Non-pigmented ciliary epithelial cell (primary cell): ENCODE results near the gene MCC.

Experiments used
- DNase-seq: peaks from one replicate; pipeline ENCODE4 v3.0.0-alpha.2; 2010; ENCODE audit warnings: low read depth

MCC gene

GRCh38 chr5:113199122-113199905 lies 288.9 kb downstream of the MCC start:
- no peak for DNase-seq

- DNase-seq = no peak
Observed at GRCh38 chr5:113197456-113198200, 290.6 kb downstream of the MCC start.

DNA sequence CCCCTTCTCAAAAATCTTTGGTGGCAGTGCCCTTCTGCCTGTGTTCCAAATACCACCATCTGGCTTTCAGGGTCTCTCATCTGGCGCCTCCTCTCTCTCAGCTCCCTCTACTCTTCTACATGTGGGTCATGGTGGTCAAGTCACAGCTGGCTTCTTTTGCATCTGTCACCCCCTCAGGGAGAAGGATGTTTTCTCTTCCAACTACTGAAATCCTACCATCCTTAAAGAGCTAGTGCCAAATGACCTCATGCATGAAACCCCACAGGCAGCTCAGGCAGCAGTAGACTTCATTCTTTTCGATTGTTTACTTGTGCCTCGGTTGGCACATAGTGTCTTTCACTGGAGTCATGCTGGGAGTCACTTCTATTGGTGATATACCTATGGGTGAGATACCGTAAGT lies 292.5 kb downstream of the MCC start:
- no peak for DNase-seq

- DNase-seq = no peak
Observed at GRCh38 chr5:113195251-113195650, 293.0 kb downstream of the MCC start.

- no peak for DNase-seq
Observed at GRCh38 chr5:113194591-113194990, 293.7 kb downstream of the MCC start.

- no peak for DNase-seq
Observed at GRCh38 chr5:113194125-113194524, 294.1 kb downstream of the MCC start.

- DNase-seq = no peak
Observed at GRCh38 chr5:113193311-113193978, 294.8 kb downstream of the MCC start.

- no peak for DNase-seq
Observed at GRCh38 chr5:113192541-113192940, 295.7 kb downstream of the MCC start.

DNA sequence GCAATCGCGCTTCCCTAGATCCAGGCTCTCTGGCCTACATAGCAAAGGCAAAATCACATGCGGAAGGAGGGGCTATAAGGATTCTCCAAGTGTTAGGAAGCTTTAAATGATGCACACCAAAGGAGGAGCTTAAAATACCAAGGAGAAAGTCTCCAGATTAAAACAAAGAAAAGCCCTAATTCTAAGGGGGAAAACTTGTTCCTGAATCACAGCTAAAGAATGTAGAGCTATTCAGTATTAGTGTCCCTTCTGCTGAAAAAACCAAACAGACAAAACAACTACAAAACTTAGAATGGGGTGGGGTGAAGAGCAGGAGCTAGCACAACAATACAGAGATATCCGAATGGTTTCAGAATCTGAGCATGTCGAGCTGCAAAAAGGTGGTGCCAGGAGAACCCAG lies 297.9 kb downstream of the MCC start:
- no peak for DNase-seq

- no peak for DNase-seq
Observed at GRCh38 chr5:113189291-113189690, 299.0 kb downstream of the MCC start.

GRCh38 chr5:113188436-113188835 lies 299.8 kb downstream of the MCC start:
- DNase-seq = no peak

DNA sequence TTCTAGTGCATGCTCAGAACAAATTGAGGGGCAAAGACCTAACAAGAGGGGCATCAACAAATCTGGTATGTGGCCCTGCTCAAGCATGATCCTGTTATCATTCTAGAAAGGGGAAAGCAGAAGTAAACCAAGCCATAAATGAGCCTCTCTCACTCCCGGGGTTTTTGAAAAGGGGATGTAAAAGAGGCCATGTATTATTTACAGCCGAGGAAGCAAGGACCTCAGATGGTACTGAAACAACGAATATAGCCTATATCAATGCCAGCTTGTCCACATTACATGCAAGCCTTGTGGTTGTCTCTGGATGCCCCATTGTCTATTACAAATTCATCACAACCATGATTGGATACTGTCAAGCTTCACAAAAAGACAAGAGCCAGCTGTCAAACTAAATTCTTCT lies 300.3 kb downstream of the MCC start:
- no peak for DNase-seq

- DNase-seq = no peak
Observed at GRCh38 chr5:113186061-113186460, 302.2 kb downstream of the MCC start.

DNA sequence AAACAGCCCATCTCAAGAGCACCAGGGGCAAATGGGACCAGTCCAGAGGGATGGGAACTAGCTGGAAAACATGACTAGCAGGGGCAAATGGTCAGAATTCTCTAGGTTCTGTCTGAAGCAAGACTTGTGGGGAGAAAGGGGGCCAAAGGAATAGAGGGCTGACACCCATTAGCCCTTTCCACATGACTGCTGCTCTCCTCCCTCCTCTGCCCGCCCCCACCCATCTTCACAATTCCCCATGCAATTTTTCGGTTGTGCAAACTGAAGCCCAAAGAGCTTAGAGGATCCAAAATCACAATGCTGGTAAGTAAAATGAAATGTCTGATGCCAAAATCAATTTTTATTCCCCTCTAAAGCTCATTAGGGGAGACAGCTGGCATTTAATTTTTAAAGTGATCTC lies 304.6 kb downstream of the MCC start:
- no peak for DNase-seq

GRCh38 chr5:113182658-113183344 lies 305.5 kb downstream of the MCC start:
- DNase-seq = no peak

GRCh38 chr5:113181853-113182490 lies 306.3 kb downstream of the MCC start:
- DNase-seq = no peak

- no peak for DNase-seq
Observed at GRCh38 chr5:113181409-113181808, 306.8 kb downstream of the MCC start.

GRCh38 chr5:113179156-113179555 lies 309.1 kb downstream of the MCC start:
- DNase-seq = no peak

- no peak for DNase-seq
Observed at GRCh38 chr5:113178073-113178779, 310.0 kb downstream of the MCC start.

DNA sequence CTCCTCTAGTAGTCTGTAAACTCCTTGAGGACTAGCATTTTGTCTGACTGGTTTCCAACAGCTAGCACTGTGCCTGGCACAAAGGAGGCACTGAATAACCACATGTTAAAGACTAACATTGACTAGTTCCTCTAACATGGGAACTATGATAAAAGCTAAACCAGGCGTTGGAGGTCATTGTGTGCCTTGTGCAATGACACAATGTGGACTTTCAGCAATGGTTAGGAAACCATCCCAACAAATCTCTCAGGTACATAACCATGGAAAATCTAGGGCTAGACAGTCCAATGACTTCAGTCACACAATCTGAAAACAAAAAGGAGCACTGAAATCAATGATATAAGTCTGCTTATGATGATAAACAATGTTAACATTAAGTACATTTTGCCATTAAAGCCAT lies 311.0 kb downstream of the MCC start:
- DNase-seq = no peak

- no peak for DNase-seq
Observed at GRCh38 chr5:113176734-113177133, 311.5 kb downstream of the MCC start.
